ENCODE results near the gene TMEM72.
A peak's percentile ranks its signal among the peaks of the same experiment; 100 is the strongest.

TMEM72 gene

GRCh38 chr10:44954042-44954441 lies 42.9 kb downstream of the TMEM72 start:
- no peak for DNase-seq (ENCODE audit: low spot score)

GRCh38 chr10:44954962-44955361 lies 43.8 kb downstream of the TMEM72 start:
- no peak for DNase-seq (ENCODE audit: low spot score)

GRCh38 chr10:44955413-44956070 lies 44.4 kb downstream of the TMEM72 start:
- DNase-seq (ENCODE audit: low spot score): no peak

GRCh38 chr10:44956226-44956625 lies 45.1 kb downstream of the TMEM72 start:
- DNase-seq (ENCODE audit: low spot score): no peak

- DNase-seq (ENCODE audit: low spot score): no peak
These were observed 45.9 kb downstream of the TMEM72 start for GRCh38 chr10:44956717-44957706.

- DNase-seq (ENCODE audit: low spot score): no peak
These were observed 47.2 kb downstream of the TMEM72 start for GRCh38 chr10:44958196-44958897.

GRCh38 chr10:44958898-44959246 lies 47.7 kb downstream of the TMEM72 start:
- DNase-seq (ENCODE audit: low spot score): no peak

GRCh38 chr10:44959247-44960087 lies 48.3 kb downstream of the TMEM72 start, which contains the start of gene RASSF4:
TSS of gene RASSF4 (plus strand) at chr10:44959802. CDS start at chr10:44970203, 10,401 bp downstream.
- DNase-seq (ENCODE audit: low spot score): peak; percentile 85

GRCh38 chr10:44960088-44960460 lies 48.9 kb downstream of the TMEM72 start:
- peak; percentile 27 for DNase-seq (ENCODE audit: low spot score)

GRCh38 chr10:44960482-44961229 lies 49.5 kb downstream of the TMEM72 start:
- no peak for DNase-seq (ENCODE audit: low spot score)

- DNase-seq (ENCODE audit: low spot score): no peak
These were observed 50.1 kb downstream of the TMEM72 start for GRCh38 chr10:44961230-44961571.

- DNase-seq (ENCODE audit: low spot score): no peak
These were observed 51.0 kb downstream of the TMEM72 start for GRCh38 chr10:44961931-44962750.

- peak; percentile 54 for DNase-seq (ENCODE audit: low spot score)
These were observed 52.0 kb downstream of the TMEM72 start for GRCh38 chr10:44962870-44963738.

- peak; percentile 54 for DNase-seq (ENCODE audit: low spot score)
These were observed 52.9 kb downstream of the TMEM72 start for GRCh38 chr10:44963772-44964633.

GRCh38 chr10:44965104-44965503 lies 54.0 kb downstream of the TMEM72 start:
- DNase-seq (ENCODE audit: low spot score): no peak

- no peak for DNase-seq (ENCODE audit: low spot score)
These were observed 54.5 kb downstream of the TMEM72 start for GRCh38 chr10:44965651-44966097.

- DNase-seq (ENCODE audit: low spot score): no peak
These were observed 55.1 kb downstream of the TMEM72 start for GRCh38 chr10:44966129-44966815.

Measured in SK-N-DZ (cell line).